Measurements from ENCODE around the gene TBC1D8B. TPM values are rescaled to one million over a fixed set of nuclear protein-coding genes. Genes with fewer than 3 reads are reported as not detected.

The TBC1D8B gene
- total RNA-seq, 2 experiments from 2014 or later = 0.22 TPM

GRCh38 chrX:106874075-106874474, 71.6 kb downstream of the TBC1D8B start:
- H3K27me3 Mint-ChIP-seq = peaks cover 6% of the 10 kb centered on the region
- Histone ChIP-seq H3K4me3 (ENCODE audit: low read length) (no peak overlapping the region), H3K27me3 (ENCODE audit: control insufficient read depth in 1 of 2, insufficient read depth in 2 of 2, low read length in 2 of 2) (no peaks in the 10 kb centered on the region), H3K27ac (ENCODE audit: low read depth in 1 of 2, low read length in 2 of 2) (no peak overlapping the region), H3K36me3 (ENCODE audit: insufficient read depth, low read length) (no peaks in the 10 kb centered on the region), H3K4me1 (ENCODE audit: insufficient read depth, low read length) (no peaks in the 10 kb centered on the region), H3K9me3 (ENCODE audit: control insufficient read depth in 1 of 2, insufficient read depth in 1 of 2, low read length in 2 of 2) (no peaks in the 10 kb centered on the region)
- H3K27ac Mint-ChIP-seq = no peak overlapping the region
- H3K4me1 Mint-ChIP-seq (ENCODE audit: low read depth) = no peaks in the 10 kb centered on the region
- ATAC-seq (ENCODE audit: poor library complexity) (no peak), DNase-seq (peak in 3 of 14 experiments; percentile 18 to 34 (median 33))
- no peaks in the 10 kb centered on the region for H3K36me3 Mint-ChIP-seq (ENCODE audit: low read depth)
- no peak overlapping the region for H3K4me3 Mint-ChIP-seq
- CTCF ChIA-PET = interaction anchor here (1.2 to 1.3 kb wide), 2 partner anchors 9 to 24 kb away, joined by 3 read pairs; no protein-coding TSS in a partner anchor
- POLR2A ChIA-PET = interaction anchor here (0.7 kb wide), 1 partner anchor 150 kb away, joined by 3 read pairs; no protein-coding TSS in a partner anchor
- peak; percentile 62 for TF ChIP-seq CTCF (IDR thresholded peaks at IDR 0.05)
- H3K9me3 Mint-ChIP-seq = no peaks in the 10 kb centered on the region
- intact Hi-C loops (cut with DNase I, micrococcal nuclease) = loop anchor here (2.0 to 5.0 kb wide), 2 partner anchors 392 to 1021 kb away; no protein-coding TSS in a partner anchor

- Mint-ChIP-seq H3K4me1 (ENCODE audit: low read depth) (no peaks in the 10 kb centered on the region), H3K27ac (no peak overlapping the region), H3K27me3 (peaks cover 15% of the 10 kb centered on the region), H3K9me3 (no peaks in the 10 kb centered on the region), H3K36me3 (ENCODE audit: low read depth) (no peaks in the 10 kb centered on the region), H3K4me3 (no peak overlapping the region)
- Histone ChIP-seq H3K36me3 (ENCODE audit: insufficient read depth, low read length) (no peaks in the 10 kb centered on the region), H3K9me3 (ENCODE audit: control insufficient read depth in 1 of 2, insufficient read depth in 1 of 2, low read length in 2 of 2) (no peaks in the 10 kb centered on the region), H3K4me3 (ENCODE audit: low read length) (no peak overlapping the region), H3K27ac (ENCODE audit: low read depth in 1 of 2, low read length in 2 of 2) (no peak overlapping the region), H3K4me1 (ENCODE audit: insufficient read depth, low read length) (no peaks in the 10 kb centered on the region), H3K27me3 (ENCODE audit: control insufficient read depth in 1 of 2, insufficient read depth in 2 of 2, low read length in 2 of 2) (no peaks in the 10 kb centered on the region)
- DNase-seq (no peak), ATAC-seq (ENCODE audit: poor library complexity) (no peak)
- POLR2A ChIA-PET = no interaction called here
- CTCF ChIA-PET = interaction anchor here (1.2 to 1.8 kb wide), 2 partner anchors 8 to 19 kb away, joined by 3 to 7 read pairs; no protein-coding TSS in a partner anchor
- TF ChIP-seq CTCF (IDR thresholded peaks at IDR 0.05) = no peak
- intact Hi-C loops (cut with DNase I, micrococcal nuclease) = loop anchor here in 1 of 2 experiments (2.0 kb wide), 1 partner anchor 1020 kb away; no protein-coding TSS in a partner anchor
Observed at GRCh38 chrX:106875151-106875550, 72.7 kb downstream of the TBC1D8B start.

GRCh38 chrX:106889468-106889867, 87.0 kb downstream of the TBC1D8B start:
- TF ChIP-seq CTCF (IDR thresholded peaks at IDR 0.05) = no peak

More at GRCh38 chrX:106889468-106889867, 87.0 kb downstream of the TBC1D8B start:
- Mint-ChIP-seq H3K9me3 (no peaks in the 10 kb centered on the region), H3K36me3 (ENCODE audit: low read depth) (no peaks in the 10 kb centered on the region), H3K4me1 (ENCODE audit: low read depth) (no peaks in the 10 kb centered on the region), H3K27ac (no peak overlapping the region), H3K4me3 (no peak overlapping the region), H3K27me3 (peaks cover 36% of the 10 kb centered on the region)
- ATAC-seq (ENCODE audit: poor library complexity) = no peak
- Histone ChIP-seq H3K27me3 (ENCODE audit: control insufficient read depth in 1 of 2, insufficient read depth in 2 of 2, low read length in 2 of 2) (peaks cover 0 to 3% of the 10 kb centered on the region in 2 experiments), H3K4me1 (ENCODE audit: insufficient read depth, low read length) (no peaks in the 10 kb centered on the region), H3K27ac (ENCODE audit: low read depth in 1 of 2, low read length in 2 of 2) (no peak overlapping the region), H3K9me3 (ENCODE audit: control insufficient read depth in 1 of 2, insufficient read depth in 1 of 2, low read length in 2 of 2) (no peaks in the 10 kb centered on the region), H3K36me3 (ENCODE audit: insufficient read depth, low read length) (no peaks in the 10 kb centered on the region), H3K4me3 (ENCODE audit: low read length) (no peak overlapping the region)
- POLR2A ChIA-PET = no interaction called here
- CTCF ChIA-PET = interaction anchor here (0.9 kb wide), 1 partner anchor 653 kb away, joined by 3 read pairs; no protein-coding TSS in a partner anchor
- DNase-seq = no peak
- intact Hi-C loops (cut with DNase I, micrococcal nuclease) = loop anchor here in 1 of 2 experiments (10.0 kb wide), 1 partner anchor 1175 kb away; no protein-coding TSS in a partner anchor

All from CD4-positive, alpha-beta T cell (primary cell).